SK-N-SH (cell line): ENCODE measurements around the gene CCDC106. TPM values are rescaled to one million over a fixed set of nuclear protein-coding genes. Genes with fewer than 3 reads are reported as not detected.

Experiments
- CTCF ChIA-PET: fragments of 300-600, 350-600 bp; formaldehyde crosslinking; extraction: SDS; loops from one replicate; lab custom pipeline; 2021; lab: Yijun Ruan, JAX
- POLR2A ChIA-PET: fragments of 350-600 bp; sonication (Branson Sonifier 250); formaldehyde crosslinking; extraction: SDS; loops from one replicate; lab custom pipeline; 2020; ENCODE audit warnings: antibody characterized with exemption, inconsistent platforms; lab: Yijun Ruan, JAX
- DNase-seq: peaks from one replicate; pipeline ENCODE4 v3.0.0; 2012
- H2AFZ ChIP-seq: fragments of 200-600 bp; sonication (generic); 2 replicates; pipeline ENCODE4 v1.8.1; 2016; ENCODE audit warnings: antibody characterized with exemption, mild to moderate bottlenecking, low read depth
- H3F3A ChIP-seq: fragments of 200-600 bp; sonication (generic); replicated peaks from 2 replicates; pipeline ENCODE3; 2016; ENCODE audit warnings: antibody characterized with exemption, mild to moderate bottlenecking; ENCODE audit not compliant: insufficient read depth
- H3K27ac ChIP-seq, 2 experiments: fragments of 200-500 bp in 1 of 2; fragments of 200-600 bp in 1 of 2; sonication (Bioruptor generic) in 1 of 2; sonication (generic), shearing (Covaris generic) in 1 of 2; 2 replicates each; pipeline versions ENCODE4 v1.5.1 to v1.6.1; 2014 to 2016; ENCODE audit warnings: low read depth in 2 of 2, inconsistent platforms in 1 of 2, low read length in 1 of 2, mild to moderate bottlenecking in 1 of 2, mixed read lengths in 1 of 2
- H3K27me3 ChIP-seq: fragments of 200-600 bp; sonication (generic), shearing (Covaris generic); 2 replicates; pipeline ENCODE4 v1.6.1; 2016; ENCODE audit warnings: mixed run types; ENCODE audit not compliant: insufficient read depth
- H3K36me3 ChIP-seq, 2 experiments: fragments of 200-500 bp in 1 of 2; fragments of 200-600 bp in 1 of 2; sonication (Bioruptor generic) in 1 of 2; sonication (generic) in 1 of 2; replicated peaks in 1 of 2; 2 replicates each; pipeline versions ENCODE3 to v1.5.1; 2014 to 2016; ENCODE audit warnings: low read length in 1 of 2, mild to moderate bottlenecking in 1 of 2; ENCODE audit not compliant: insufficient read depth in 2 of 2, control insufficient read depth in 1 of 2
- H3K4me1 ChIP-seq, 2 experiments: fragments of 200-500 bp in 1 of 2; fragments of 200-600 bp in 1 of 2; sonication (Bioruptor generic) in 1 of 2; sonication (generic), shearing (Covaris generic) in 1 of 2; 2 replicates each; pipeline versions ENCODE4 v1.5.1 to v1.6.1; 2014 to 2016; ENCODE audit warnings: low read depth in 1 of 2, low read length in 1 of 2, mixed run types in 1 of 2; ENCODE audit not compliant: insufficient read depth in 2 of 2, control insufficient read depth in 1 of 2
- H3K4me2 ChIP-seq: fragments of 200-600 bp; sonication (generic), shearing (Covaris generic); 2 replicates; pipeline ENCODE4 v1.6.1; 2017; ENCODE audit warnings: mixed run types
- H3K4me3 ChIP-seq, 2 experiments: fragments of 200-500 bp in 1 of 2; fragments of 200-600 bp in 1 of 2; sonication (Bioruptor generic) in 1 of 2; sonication (generic), shearing (Covaris generic) in 1 of 2; 2 replicates each; pipeline versions ENCODE4 v1.5.1 to v1.8.1; 2014 to 2016; ENCODE audit warnings: low read depth in 2 of 2, inconsistent platforms in 1 of 2, low read length in 1 of 2, mild to moderate bottlenecking in 1 of 2, mixed read lengths in 1 of 2, moderate library complexity in 1 of 2
- H3K79me2 ChIP-seq: fragments of 200-600 bp; sonication (generic); 2 replicates; pipeline ENCODE4 v1.8.1; 2017; ENCODE audit warnings: mild to moderate bottlenecking; ENCODE audit not compliant: insufficient read depth
- H3K9ac ChIP-seq: fragments of 200-600 bp; sonication (generic); 2 replicates; pipeline ENCODE4 v1.6.1; 2017; ENCODE audit warnings: mixed run types
- H3K9me2 ChIP-seq: fragments of 200-600 bp; sonication (generic); 2 replicates; pipeline ENCODE4 v1.6.1; 2017; ENCODE audit warnings: mixed run types
- H3K9me3 ChIP-seq: fragments of 200-600 bp; sonication (generic); 2 replicates; pipeline ENCODE4 v1.6.1; 2017; ENCODE audit warnings: mixed run types, mild to moderate bottlenecking, moderate library complexity
- H4K20me1 ChIP-seq: fragments of 200-600 bp; sonication (generic); 2 replicates; pipeline ENCODE4 v1.6.1; 2017; ENCODE audit warnings: mild to moderate bottlenecking, mixed run types; ENCODE audit not compliant: insufficient read depth
- CHD2 ChIP-seq: fragments of 150-350 bp; IDR thresholded peaks from 2 replicates; pipeline ENCODE4 v1.6.1; 2018; ENCODE audit warnings: low read length; ENCODE audit not compliant: partially characterized antibody
- ELF1 ChIP-seq: IDR thresholded peaks from 2 replicates; pipeline ENCODE4 v1.4.0; 2012
- EZH2phosphoT487 ChIP-seq: fragments of 200-600 bp; sonication (generic); IDR thresholded peaks from 2 replicates; pipeline ENCODE4 v1.6.1; 2017; ENCODE audit warnings: low read depth, mixed run types, mild to moderate bottlenecking, antibody characterized with exemption, moderate library complexity, borderline replicate concordance
- FOSL2 ChIP-seq: IDR thresholded peaks from 2 replicates; pipeline ENCODE4 v1.4.0; 2012; ENCODE audit warnings: low read depth, mild to moderate bottlenecking, moderate library complexity, borderline replicate concordance
- FOXJ3 ChIP-seq: sonication (generic); formaldehyde crosslinking; IDR thresholded peaks from 2 replicates; pipeline ENCODE4 v1.5.1; 2020; ENCODE audit warnings: mild to moderate bottlenecking, missing genetic modification reagents
- FOXM1 ChIP-seq: IDR thresholded peaks from 2 replicates; pipeline ENCODE4 v1.4.0; 2012; ENCODE audit warnings: low read depth, mild to moderate bottlenecking
- GABPA ChIP-seq: IDR thresholded peaks from 2 replicates; pipeline ENCODE4 v1.4.0; 2012; ENCODE audit warnings: low read depth, mild to moderate bottlenecking
- GATA2 ChIP-seq: sonication (generic); formaldehyde crosslinking; IDR thresholded peaks from 2 replicates; pipeline ENCODE4 v1.5.0; 2020; ENCODE audit warnings: mild to moderate bottlenecking, missing genetic modification reagents
- MEF2A ChIP-seq: IDR thresholded peaks from 2 replicates; pipeline ENCODE4 v1.4.0; 2012; ENCODE audit warnings: low read depth, borderline replicate concordance
- MXI1 ChIP-seq: IDR thresholded peaks from 2 replicates; pipeline ENCODE4 v1.6.1; 2012; ENCODE audit warnings: mild to moderate bottlenecking, low read depth, low read length, improper control_type of control experiment
- NFIC ChIP-seq: IDR thresholded peaks from 2 replicates; pipeline ENCODE4 v1.4.0; 2012; ENCODE audit warnings: borderline replicate concordance
- NRF1 ChIP-seq: IDR thresholded peaks from 2 replicates; pipeline ENCODE4 v1.6.1; 2012; ENCODE audit warnings: low read depth, mild to moderate bottlenecking, low read length
- PBX3 ChIP-seq: IDR thresholded peaks from 2 replicates; pipeline ENCODE4; 2012
- POLR2AphosphoS5 ChIP-seq: IDR thresholded peaks from 2 replicates; pipeline ENCODE4 v1.6.1; 2012; ENCODE audit warnings: low read depth, low read length
- RAD21 ChIP-seq: IDR thresholded peaks from 2 replicates; pipeline ENCODE4 v1.6.1; 2012; ENCODE audit warnings: mild to moderate bottlenecking, low read length
- RFX5 ChIP-seq: IDR thresholded peaks from 2 replicates; pipeline ENCODE4 v1.6.1; 2012; ENCODE audit warnings: mild to moderate bottlenecking, improper control_type of control experiment, low read length
- RXRA ChIP-seq: IDR thresholded peaks from 2 replicates; pipeline ENCODE4 v1.4.0; 2012; ENCODE audit warnings: low read depth, mild to moderate bottlenecking, borderline replicate concordance
- SIN3A ChIP-seq: IDR thresholded peaks from 2 replicates; pipeline ENCODE4 v1.6.1; 2012; ENCODE audit warnings: low read depth, mild to moderate bottlenecking, low read length, moderate library complexity, borderline replicate concordance
- TAF1 ChIP-seq: IDR thresholded peaks from 2 replicates; pipeline ENCODE4 v1.6.1; 2012; ENCODE audit warnings: low read depth, mild to moderate bottlenecking, low read length, moderate library complexity, borderline replicate concordance
- TCF12 ChIP-seq: IDR thresholded peaks from 2 replicates; pipeline ENCODE4 v1.4.0; 2012
- TEAD4 ChIP-seq: IDR thresholded peaks from 2 replicates; pipeline ENCODE4 v1.4.0; 2012; ENCODE audit warnings: mild to moderate bottlenecking, borderline replicate concordance; ENCODE audit not compliant: insufficient read depth
- USF1 ChIP-seq: IDR thresholded peaks from 2 replicates; pipeline ENCODE4 v1.4.0; 2012; ENCODE audit warnings: low read depth, borderline replicate concordance
- USF2 ChIP-seq: fragments of 150-350 bp; IDR thresholded peaks from 2 replicates; pipeline ENCODE4 v1.6.1; 2017; ENCODE audit warnings: antibody characterized with exemption, low read length, low read depth, borderline replicate concordance
- YY1 ChIP-seq: IDR thresholded peaks from 2 replicates; pipeline ENCODE4 v1.4.0; 2012; ENCODE audit warnings: low read depth, mild to moderate bottlenecking
- WGBS: methylation state at CpG from one replicate; pipeline ENCODE4 v1.1.6; 2017; ENCODE audit warnings: low lambda C conversion rate; 5-methylcytosine and 5-hydroxymethylcytosine counted together
- polyA plus RNA-seq, 3 experiments: library from polyadenylated mRNA; depleted of rRNA; stranded (reverse); fragments of >200 nt; gene quantifications; 2 replicates each; pipeline ENCODE4 v1.2.3, GENCODE V29; 2012
- TF ChIP-seq, protein P1 (sequence below): IDR thresholded peaks from 2 replicates; pipeline ENCODE4 v1.4.0; 2012; ENCODE audit warnings: low read depth, borderline replicate concordance

Gene CCDC106
- polyA plus RNA-seq, 1 of the 3 experiments (the other 2 are of a cell fraction): 27.1 TPM

GRCh38 chr19:55605637-55606470 is 42.2 kb upstream of the CCDC106 start, which contains the start of gene ZNF865:
ZNF865 (plus strand) TSS chr19:55605647; CDS start chr19:55613619, 7,972 bp downstream.
- DNase-seq: peak; percentile 82
- peaks cover 9 to 24% of the 10 kb centered on the region in 2 experiments for H3K36me3 ChIP-seq
- H4K20me1 ChIP-seq: peaks cover 35% of the 10 kb centered on the region; the same call in 1 of the 2 replicates
- H3K9me3 ChIP-seq: no peaks in the 10 kb centered on the region
- no peaks in the 10 kb centered on the region for H3K27me3 ChIP-seq
- no peaks in the 10 kb centered on the region for H3K9me2 ChIP-seq
- peaks cover 61% of the 10 kb centered on the region for H3K79me2 ChIP-seq
- peak within 1 kb of the TSS; percentile 95 to 97 for H3K27ac ChIP-seq
- peaks cover 22% of the 10 kb centered on the region for H3F3A ChIP-seq
- peak within 1 kb of the TSS; percentile 71 for H2AFZ ChIP-seq
- H3K4me3 ChIP-seq: peak within 1 kb of the TSS; percentile 88 to 93
- CTCF ChIA-PET: interaction anchor here (0.6 to 3.5 kb wide), 31 partner anchors 13 to 1665 kb away, joined by 3 to 31 read pairs (median 4); partner anchors contain the start of genes ZNF579, ZNF581, ZNF628 and ZNF784
- POLR2A ChIA-PET: interaction anchor here (0.5 to 2.0 kb wide), 7 partner anchors 13 to 119 kb away, joined by 3 to 10 read pairs (median 3); partner anchors contain the start of genes ZNF579 and ZNF784
- under 1% methylated on average over 20 of the region's 44 CpGs for WGBS
- H3K9ac ChIP-seq: peak within 1 kb of the TSS; percentile 93
- peaks cover 3 to 18% of the 10 kb centered on the region in 2 experiments; a peak in 3 of 4 replicates for H3K4me1 ChIP-seq
- peak within 1 kb of the TSS; percentile 96 for H3K4me2 ChIP-seq
- TF ChIP-seq FOXJ3 (CRISPR knock-in tag): no peak
- TF ChIP-seq FOSL2: no peak
- peak; percentile 91 for TF ChIP-seq RFX5
- TF ChIP-seq CHD2: no peak
- TF ChIP-seq SIN3A: 0 out of 2 replicates have a peak, but pooled peaks have one; percentile 26
- no peak for TF ChIP-seq USF2
- TF ChIP-seq MEF2A: no peak
- TF ChIP-seq EZH2phosphoT487: no peak
- no peak for TF ChIP-seq YY1
- TF ChIP-seq ELF1: no peak
- no peak for TF ChIP-seq NRF1
- TF ChIP-seq NFIC: no peak
- TF ChIP-seq, protein P1, sequence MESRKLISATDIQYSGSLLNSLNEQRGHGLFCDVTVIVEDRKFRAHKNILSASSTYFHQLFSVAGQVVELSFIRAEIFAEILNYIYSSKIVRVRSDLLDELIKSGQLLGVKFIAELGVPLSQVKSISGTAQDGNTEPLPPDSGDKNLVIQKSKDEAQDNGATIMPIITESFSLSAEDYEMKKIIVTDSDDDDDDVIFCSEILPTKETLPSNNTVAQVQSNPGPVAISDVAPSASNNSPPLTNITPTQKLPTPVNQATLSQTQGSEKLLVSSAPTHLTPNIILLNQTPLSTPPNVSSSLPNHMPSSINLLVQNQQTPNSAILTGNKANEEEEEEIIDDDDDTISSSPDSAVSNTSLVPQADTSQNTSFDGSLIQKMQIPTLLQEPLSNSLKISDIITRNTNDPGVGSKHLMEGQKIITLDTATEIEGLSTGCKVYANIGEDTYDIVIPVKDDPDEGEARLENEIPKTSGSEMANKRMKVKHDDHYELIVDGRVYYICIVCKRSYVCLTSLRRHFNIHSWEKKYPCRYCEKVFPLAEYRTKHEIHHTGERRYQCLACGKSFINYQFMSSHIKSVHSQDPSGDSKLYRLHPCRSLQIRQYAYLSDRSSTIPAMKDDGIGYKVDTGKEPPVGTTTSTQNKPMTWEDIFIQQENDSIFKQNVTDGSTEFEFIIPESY: 0 out of 2 replicates have a peak, but pooled peaks have one; percentile 0
- TF ChIP-seq FOXM1: no peak
- peak; percentile 76 for TF ChIP-seq RAD21
- TF ChIP-seq TAF1: peak; percentile 37; the same call in 1 of the 2 replicates
- peak; percentile 49; the same call in 1 of the 2 replicates for TF ChIP-seq MXI1
- TF ChIP-seq TCF12: no peak
- TF ChIP-seq TEAD4: no peak
- TF ChIP-seq RXRA: no peak
- TF ChIP-seq POLR2AphosphoS5: no peak
- no peak for TF ChIP-seq GABPA
- TF ChIP-seq PBX3: no peak
- no peak for TF ChIP-seq GATA2
- TF ChIP-seq USF1: no peak
